A549 (cell line): ENCODE data around the gene TUBA1B. TPM values are rescaled to one million over a fixed set of nuclear protein-coding genes. Genes with fewer than 3 reads are reported as not detected.

Source experiments
- ATAC-seq, 2 experiments: fragments of 200-7000 bp in 1 of 2; fragments of >200 bp in 1 of 2; cut with Nextera tagmentation in 1 of 2; cut with Tn5 transposase in 1 of 2; 3 replicates each; pipeline versions ENCODE4 v1.8.0 to v1.9.1; 2018 to 2020; ENCODE audit warnings: mild to moderate bottlenecking in 1 of 2, moderate library complexity in 1 of 2
- CTCF ChIA-PET: fragments of 300-600 bp; sonication (Branson Sonifier 250); formaldehyde crosslinking; extraction: SDS; loops from one replicate; lab custom pipeline; 2021; ENCODE audit warnings: antibody characterized with exemption, inconsistent platforms; lab: Yijun Ruan, JAX
- POLR2A ChIA-PET: fragments of 350-600 bp; formaldehyde crosslinking; extraction: SDS; loops from one replicate; lab custom pipeline; 2021; ENCODE audit warnings: antibody characterized with exemption, inconsistent platforms; lab: Yijun Ruan, JAX
- DNase-seq, 2 experiments: peaks; one replicate each; pipeline versions ENCODE4 v3.0.0 to v3.0.0-alpha.2; 2011 to 2016; ENCODE audit warnings: low read depth in 1 of 2, low spot score in 1 of 2
- FAIRE-seq: peaks from 2 replicates; lab custom pipeline; 2011; peaks lifted over from hg19 to GRCh38; lab: Jason Lieb, UNC
- H3K27ac ChIP-seq, 2 experiments: fragments of >200 bp; sonication (Bioruptor Twin); formaldehyde crosslinking; 3 replicates each; pipeline ENCODE4 v1.5.1; 2016 to 2017
- H3K4me1 ChIP-seq: fragments of >200 bp; sonication (Bioruptor Twin); formaldehyde crosslinking; 3 replicates; pipeline ENCODE4 v1.6.1; 2016
- H3K4me2 ChIP-seq: fragments of >200 bp; sonication (Bioruptor Twin); formaldehyde crosslinking; 3 replicates; pipeline ENCODE4 v1.6.1; 2016
- H3K4me3 ChIP-seq: fragments of >200 bp; sonication (Bioruptor Twin); formaldehyde crosslinking; 3 replicates; pipeline ENCODE4 v1.5.1; 2016
- H3K9me3 ChIP-seq: fragments of >200 bp; sonication (Bioruptor Twin); formaldehyde crosslinking; 3 replicates; pipeline ENCODE4 v1.6.1; 2016
- BHLHE40 ChIP-seq: IDR thresholded peaks from 2 replicates; pipeline ENCODE4 v1.6.1; 2012; ENCODE audit warnings: low read depth, low read length, inconsistent platforms
- CTCF ChIP-seq: fragments of >200 bp; sonication (Bioruptor Twin); formaldehyde crosslinking; IDR thresholded peaks from 3 replicates; pipeline ENCODE4 v1.5.1; 2016
- HES2 ChIP-seq: fragments of >200 bp; sonication (Bioruptor Twin); formaldehyde crosslinking; IDR thresholded peaks from 2 replicates; pipeline ENCODE4 v1.6.1; 2016
- JUN ChIP-seq, 2 experiments: fragments of >200 bp; sonication (Bioruptor Twin); formaldehyde crosslinking; IDR thresholded peaks; 2 replicates in 1 of 2; 3 replicates in 1 of 2; pipeline ENCODE4 v1.6.1; 2016 to 2017
- MAFK ChIP-seq: fragments of 450-650 bp; IDR thresholded peaks from 2 replicates; pipeline ENCODE4 v1.6.1; 2014; ENCODE audit not compliant: partially characterized antibody
- MAX ChIP-seq: IDR thresholded peaks from 2 replicates; pipeline ENCODE4 v1.6.1; 2012
- MYC ChIP-seq: IDR thresholded peaks from 2 replicates; pipeline ENCODE4 v1.6.1; 2012; ENCODE audit warnings: mild to moderate bottlenecking, inconsistent platforms, low read length, improper control_type of control experiment, borderline replicate concordance
- NR3C1 ChIP-seq: fragments of >200 bp; sonication (Bioruptor Twin); formaldehyde crosslinking; IDR thresholded peaks from 3 replicates; pipeline ENCODE4 v1.6.1; 2017
- PHF8 ChIP-seq: fragments of 200-600 bp; sonication (generic); IDR thresholded peaks from 2 replicates; pipeline ENCODE4 v1.6.1; 2016; ENCODE audit warnings: low read depth, mild to moderate bottlenecking, antibody characterized with exemption, moderate library complexity, borderline replicate concordance
- POLR2A ChIP-seq: IDR thresholded peaks from 2 replicates; pipeline ENCODE4 v1.6.1; 2012; ENCODE audit warnings: mild to moderate bottlenecking, low read length
- RFX5 ChIP-seq: fragments of 450-650 bp; IDR thresholded peaks from 2 replicates; pipeline ENCODE4 v1.7.1; 2014; ENCODE audit warnings: antibody characterized with exemption, mild to moderate bottlenecking, moderate library complexity
- TFCP2L1 ChIP-seq: fragments of 250-450 bp; sonication (Bioruptor Pico); IDR thresholded peaks from 2 replicates; pipeline ENCODE4 v1.5.0; 2021; ENCODE audit warnings: mild to moderate bottlenecking
- ZSCAN20 ChIP-seq: fragments of 250-450 bp; sonication (Bioruptor Pico); IDR thresholded peaks from 2 replicates; pipeline ENCODE4 v1.8.0; 2022; ENCODE audit warnings: mild to moderate bottlenecking, moderate library complexity
- WGBS: methylation state at CpG from one replicate; pipeline ENCODE4 v1.1.6; 2017; ENCODE audit errors: missing lambda C conversion rate; 5-methylcytosine and 5-hydroxymethylcytosine counted together
- polyA plus RNA-seq, 4 experiments: library from polyadenylated mRNA; depleted of rRNA in 3 of 4; stranded (reverse); fragments of >200 nt; fragmentation: RNase III in 1 of 4; extraction: RNeasy Plus Mini Kit Qiagen cat#74134 plus additional on column Dnase treatment in 1 of 4; gene quantifications; 2 replicates in 3 of 4; 3 replicates in 1 of 4; pipeline ENCODE4 v1.2.3, GENCODE V29; 2011 to 2017
- TF ChIP-seq, protein P1 (sequence below): fragments of 250-450 bp; sonication (Bioruptor Pico); IDR thresholded peaks from 2 replicates; pipeline ENCODE4 v1.5.0; 2020; ENCODE audit warnings: low read depth, mild to moderate bottlenecking, moderate library complexity
- TF ChIP-seq, protein P2 (sequence below): IDR thresholded peaks from 2 replicates; pipeline ENCODE4 v1.6.1; 2012
- TF ChIP-seq, protein P3 (sequence below): fragments of >200 bp; sonication (Bioruptor Twin); formaldehyde crosslinking; IDR thresholded peaks from 3 replicates; pipeline ENCODE4 v1.6.1; 2016

Gene TUBA1B
- polyA plus RNA-seq, 2 of the 4 experiments (the other 2 are of a cell fraction), result 2,590 to 2,708 TPM

GRCh38 chr12:49121047-49121696 lies 10.0 kb downstream of the TUBA1B start (continued):
- TF ChIP-seq TFCP2L1 (CRISPR knock-in tag) (no peak), MAFK (no peak), NR3C1 (no peak), HES2 (no peak)
- TF ChIP-seq, protein P1, sequence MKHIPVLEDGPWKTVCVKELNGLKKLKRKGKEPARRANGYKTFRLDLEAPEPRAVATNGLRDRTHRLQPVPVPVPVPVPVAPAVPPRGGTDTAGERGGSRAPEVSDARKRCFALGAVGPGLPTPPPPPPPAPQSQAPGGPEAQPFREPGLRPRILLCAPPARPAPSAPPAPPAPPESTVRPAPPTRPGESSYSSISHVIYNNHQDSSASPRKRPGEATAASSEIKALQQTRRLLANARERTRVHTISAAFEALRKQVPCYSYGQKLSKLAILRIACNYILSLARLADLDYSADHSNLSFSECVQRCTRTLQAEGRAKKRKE (CRISPR knock-in tag), result no peak

DNA sequence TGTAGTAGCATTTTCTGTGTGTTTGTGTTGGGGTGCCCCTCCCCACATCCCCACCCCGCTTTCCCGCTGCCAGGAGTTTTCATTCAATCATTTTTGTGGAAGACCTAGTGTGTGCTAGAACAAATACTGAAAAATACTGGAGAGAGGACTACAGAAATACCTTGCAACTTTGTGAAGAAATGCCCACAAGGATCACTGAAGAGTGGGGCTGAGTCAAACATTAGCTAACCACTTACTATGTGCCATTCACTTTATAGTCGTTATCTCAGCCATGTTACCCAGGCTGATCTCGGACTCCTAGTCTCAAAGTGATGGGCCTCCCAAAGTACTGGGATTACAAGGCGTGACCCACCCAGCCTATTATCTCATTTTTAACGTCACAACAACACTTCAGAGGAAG lies 20.0 kb downstream of the TUBA1B start:
- Histone ChIP-seq H3K27ac (peak overlapping the region; percentile 74 to 93), H3K4me3 (peak overlapping the region; percentile 89), H3K9me3 (no peaks in the 10 kb centered on the region), H3K4me1 (peaks cover 15% of the 10 kb centered on the region), H3K4me2 (peak overlapping the region; percentile 73)
- TF ChIP-seq ZSCAN20, result no peak
- TF ChIP-seq TFCP2L1 (CRISPR knock-in tag), result 0 out of 2 replicates have a peak, but pooled peaks have one; percentile 22
- FAIRE-seq (no peak), DNase-seq (no peak), ATAC-seq (peak; percentile 16 to 44; a peak in 5 of 6 replicates)
- CTCF ChIA-PET, result interaction anchor here (1.0 to 18.9 kb wide), 10 partner anchors 9 to 64 kb away, joined by 3 to 159 read pairs (median 18); partner anchors contain the start of genes DHH and TUBA1B
- POLR2A ChIA-PET, result interaction anchor here (1.0 to 3.4 kb wide), 7 partner anchors 8 to 631 kb away, joined by 3 to 39 read pairs (median 9); partner anchors contain the start of genes TUBA1A and TUBA1B
- 44% methylated on average over 6 of the region's 6 CpGs for WGBS

- Histone ChIP-seq H3K4me2 (peak within 1 kb of the TSS; percentile 73), H3K4me3 (peak within 1 kb of the TSS; percentile 89), H3K9me3 (no peaks in the 10 kb centered on the region), H3K4me1 (peaks cover 15% of the 10 kb centered on the region), H3K27ac (peak within 1 kb of the TSS; percentile 79 to 93)
- ATAC-seq, result peak; percentile 98 to 99
- POLR2A ChIA-PET, result interaction anchor here (1.0 to 3.4 kb wide), 8 partner anchors 9 to 631 kb away, joined by 3 to 39 read pairs (median 8); partner anchors contain the start of genes TUBA1A and TUBA1B
- DNase-seq, result peak; percentile 99 to 100
- FAIRE-seq, result peak; percentile 93
- TF ChIP-seq JUN (IDR thresholded peaks at IDR 0.05) (peak in 1 of 2 experiments; percentile 16; a peak in 1 of 5 replicates), PHF8 (peak; percentile 40; the same call in 1 of the 2 replicates), TFCP2L1 (CRISPR knock-in tag) (0 out of 2 replicates have a peak, but pooled peaks have one; percentile 18), RFX5 (no peak), CTCF (no peak), POLR2A (peak; percentile 65), MYC (no peak), MAX (peak; percentile 74), BHLHE40 (peak; percentile 34; the same call in 1 of the 2 replicates)
- TF ChIP-seq, protein P2, sequence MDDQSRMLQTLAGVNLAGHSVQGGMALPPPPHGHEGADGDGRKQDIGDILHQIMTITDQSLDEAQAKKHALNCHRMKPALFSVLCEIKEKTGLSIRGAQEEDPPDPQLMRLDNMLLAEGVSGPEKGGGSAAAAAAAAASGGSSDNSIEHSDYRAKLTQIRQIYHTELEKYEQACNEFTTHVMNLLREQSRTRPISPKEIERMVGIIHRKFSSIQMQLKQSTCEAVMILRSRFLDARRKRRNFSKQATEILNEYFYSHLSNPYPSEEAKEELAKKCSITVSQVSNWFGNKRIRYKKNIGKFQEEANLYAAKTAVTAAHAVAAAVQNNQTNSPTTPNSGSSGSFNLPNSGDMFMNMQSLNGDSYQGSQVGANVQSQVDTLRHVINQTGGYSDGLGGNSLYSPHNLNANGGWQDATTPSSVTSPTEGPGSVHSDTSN, result peak; percentile 91
- TF ChIP-seq, protein P3, sequence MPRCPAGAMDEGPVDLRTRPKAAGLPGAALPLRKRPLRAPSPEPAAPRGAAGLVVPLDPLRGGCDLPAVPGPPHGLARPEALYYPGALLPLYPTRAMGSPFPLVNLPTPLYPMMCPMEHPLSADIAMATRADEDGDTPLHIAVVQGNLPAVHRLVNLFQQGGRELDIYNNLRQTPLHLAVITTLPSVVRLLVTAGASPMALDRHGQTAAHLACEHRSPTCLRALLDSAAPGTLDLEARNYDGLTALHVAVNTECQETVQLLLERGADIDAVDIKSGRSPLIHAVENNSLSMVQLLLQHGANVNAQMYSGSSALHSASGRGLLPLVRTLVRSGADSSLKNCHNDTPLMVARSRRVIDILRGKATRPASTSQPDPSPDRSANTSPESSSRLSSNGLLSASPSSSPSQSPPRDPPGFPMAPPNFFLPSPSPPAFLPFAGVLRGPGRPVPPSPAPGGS, result peak; percentile 63; the same call in 1 of the 3 replicates
- WGBS, result 1% methylated on average over 27 of the region's 43 CpGs
- CTCF ChIA-PET, result interaction anchor here (0.6 to 18.9 kb wide), 13 partner anchors 10 to 138 kb away, joined by 3 to 159 read pairs (median 6); partner anchors contain the start of genes DHH and TUBA1B
Observed at GRCh38 chr12:49110464-49111155, 20.6 kb downstream of the TUBA1B start, which contains the start of gene LMBR1L. TSS of gene LMBR1L (minus strand) at chr12:49110847. CDS start at chr12:49110555, 292 bp downstream.
